ENCODE results near the gene ACSS3. TPM values are rescaled to one million over a fixed set of nuclear protein-coding genes. Genes with fewer than 3 reads are reported as not detected.

The ACSS3 gene
- total RNA-seq, 4 donors from 2014 or later = 5.8 to 12.1 (median 6.9) TPM

DNA sequence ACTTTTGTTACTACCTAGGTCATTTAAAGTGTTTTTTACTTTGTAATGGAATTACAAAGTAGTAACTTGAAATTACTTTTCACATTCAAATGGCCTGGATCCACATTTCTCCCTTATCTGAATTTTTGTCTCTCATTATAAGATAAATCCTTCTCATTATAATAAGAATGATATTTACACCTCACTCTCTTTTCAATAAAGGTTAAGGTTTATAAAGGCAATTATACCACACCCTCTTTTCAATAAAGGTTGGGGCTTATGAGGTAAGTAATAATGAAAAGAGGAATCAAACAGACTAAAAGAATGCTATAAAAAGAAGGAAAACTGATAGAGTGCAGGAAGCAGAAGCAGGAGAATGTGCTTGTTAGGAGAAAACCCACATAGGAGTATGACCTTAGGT is 210.8 kb downstream of the ACSS3 start:
- no peak for TF ChIP-seq POLR2A (IDR thresholded peaks at IDR 0.05; ENCODE audit: low read depth)

GRCh38 chr12:81294325-81295190 is 216.7 kb downstream of the ACSS3 start:
- intact Hi-C loops (cut with DNase I) = no loop called here
- 76% methylated on average over 12 of the region's 12 CpGs for WGBS

More for the DNA sequence above, 210.8 kb downstream of the ACSS3 start:
- DNase-seq (ENCODE audit: extremely low spot score) = no peak
- Histone ChIP-seq H3K27me3 (no peaks in the 10 kb centered on the region), H3K36me3 (no peaks in the 10 kb centered on the region), H3K27ac (replicated peaks in 1 of 4) (no peak overlapping the region), H3K4me3 (no peak overlapping the region), H3K9me3 (no peaks in the 10 kb centered on the region), H3K4me1 (no peaks in the 10 kb centered on the region)
- intact Hi-C loops (cut with DNase I) = no loop called here

DNA sequence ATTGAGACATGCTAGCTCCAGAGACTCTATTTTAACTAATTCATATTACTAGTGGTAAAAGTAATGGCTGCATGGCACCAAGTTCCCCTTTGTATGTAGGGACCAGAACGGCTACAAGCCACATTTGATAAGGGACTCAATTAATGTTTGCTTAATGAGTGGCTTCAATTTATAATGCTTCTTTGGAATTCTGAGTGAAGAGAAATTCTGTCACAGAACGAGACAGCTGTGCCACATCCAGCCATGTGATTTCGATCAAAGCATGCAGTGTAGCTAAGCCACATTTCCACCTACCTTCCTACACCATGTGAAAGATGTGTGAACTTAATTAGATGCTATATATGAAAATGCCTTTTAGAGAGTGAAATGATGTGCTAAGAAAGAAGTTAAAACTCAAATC is 217.4 kb downstream of the ACSS3 start:
- H3K27me3 ChIP-seq = no peaks in the 10 kb centered on the region
- no peaks in the 10 kb centered on the region for H3K9me3 ChIP-seq
- intact Hi-C loops (cut with DNase I) = no loop called here
- H3K4me1 ChIP-seq = no peaks in the 10 kb centered on the region
- no peak overlapping the region for H3K27ac ChIP-seq (replicated peaks in 1 of 4)
- WGBS = 80% methylated on average over 3 of the region's 3 CpGs
- DNase-seq (ENCODE audit: extremely low spot score) = no peak
- no peak for TF ChIP-seq POLR2A (IDR thresholded peaks at IDR 0.05; ENCODE audit: low read depth)
- TF ChIP-seq CTCF (IDR thresholded peaks at IDR 0.05) = no peak
- TF ChIP-seq POLR2AphosphoS5 (IDR thresholded peaks at IDR 0.05) = no peak
- TF ChIP-seq EP300 (IDR thresholded peaks at IDR 0.05) = no peak
- H3K36me3 ChIP-seq = no peaks in the 10 kb centered on the region
- H3K4me3 ChIP-seq = no peak overlapping the region

More at GRCh38 chr12:81294325-81295190, 216.7 kb downstream of the ACSS3 start:
- Histone ChIP-seq H3K27ac (replicated peaks in 1 of 4) (no peak overlapping the region), H3K4me1 (no peaks in the 10 kb centered on the region), H3K4me3 (no peak overlapping the region), H3K27me3 (no peaks in the 10 kb centered on the region), H3K9me3 (no peaks in the 10 kb centered on the region), H3K36me3 (no peaks in the 10 kb centered on the region)
- DNase-seq (ENCODE audit: extremely low spot score) = no peak
- TF ChIP-seq POLR2AphosphoS5 (IDR thresholded peaks at IDR 0.05) (no peak), POLR2A (IDR thresholded peaks at IDR 0.05; ENCODE audit: low read depth) (no peak), EP300 (IDR thresholded peaks at IDR 0.05) (no peak), CTCF (IDR thresholded peaks at IDR 0.05) (no peak)

GRCh38 chr12:81296556-81297305 is 218.9 kb downstream of the ACSS3 start:
- no peak for TF ChIP-seq POLR2AphosphoS5 (IDR thresholded peaks at IDR 0.05)
- no peak for TF ChIP-seq EP300 (IDR thresholded peaks at IDR 0.05)
- no peak for TF ChIP-seq POLR2A (IDR thresholded peaks at IDR 0.05; ENCODE audit: low read depth)
- TF ChIP-seq CTCF (IDR thresholded peaks at IDR 0.05) = no peak
- Histone ChIP-seq H3K4me1 (no peaks in the 10 kb centered on the region), H3K36me3 (no peaks in the 10 kb centered on the region), H3K27me3 (no peaks in the 10 kb centered on the region), H3K27ac (replicated peaks in 1 of 4) (no peak overlapping the region), H3K9me3 (no peaks in the 10 kb centered on the region), H3K4me3 (no peak overlapping the region)
- intact Hi-C loops (cut with DNase I) = no loop called here
- WGBS = 78% methylated on average over 2 of the region's 2 CpGs
- no peak for DNase-seq (ENCODE audit: extremely low spot score)

- 72% methylated on average over 3 of the region's 3 CpGs for WGBS
- H3K27me3 ChIP-seq = no peaks in the 10 kb centered on the region
- intact Hi-C loops (cut with DNase I) = no loop called here
- TF ChIP-seq CTCF (IDR thresholded peaks at IDR 0.05) (no peak), EP300 (IDR thresholded peaks at IDR 0.05) (no peak), POLR2A (IDR thresholded peaks at IDR 0.05; ENCODE audit: low read depth) (no peak), POLR2AphosphoS5 (IDR thresholded peaks at IDR 0.05) (no peak)
- no peak overlapping the region for H3K27ac ChIP-seq (replicated peaks in 1 of 4)
- H3K4me3 ChIP-seq = no peak overlapping the region
- DNase-seq (ENCODE audit: extremely low spot score) = no peak
- H3K9me3 ChIP-seq = no peaks in the 10 kb centered on the region
- no peaks in the 10 kb centered on the region for H3K36me3 ChIP-seq
- H3K4me1 ChIP-seq = no peaks in the 10 kb centered on the region
These were observed 219.7 kb downstream of the ACSS3 start for GRCh38 chr12:81297601-81298000.
